Parathyroid adenoma (tissue), 2 donors: Measurements from ENCODE around the gene IL11RA.

Experiments used
- H2AFZ ChIP-seq: fragments of 300-600 bp; sonication (generic); one replicate; pipeline ENCODE4 v1.7.0; 2017; ENCODE audit warnings: antibody characterized with exemption, mild to moderate bottlenecking
- H3K27ac ChIP-seq: fragments of 300-600 bp; sonication (generic); one replicate; pipeline ENCODE4 v1.7.0; 2017
- H3K27me3 ChIP-seq: fragments of 300-600 bp; sonication (generic); one replicate; pipeline ENCODE4 v1.7.0; 2017; ENCODE audit warnings: low read length; ENCODE audit not compliant: control insufficient read depth, insufficient read depth
- H3K36me3 ChIP-seq: fragments of 300-600 bp; sonication (generic); one replicate; pipeline ENCODE4 v1.7.0; 2017; ENCODE audit warnings: low read length; ENCODE audit not compliant: control insufficient read depth, insufficient read depth
- H3K4me1 ChIP-seq: fragments of 300-600 bp; sonication (generic); one replicate; pipeline ENCODE4 v1.7.0; 2017; ENCODE audit warnings: control low read depth
- H3K4me2 ChIP-seq: fragments of 300-600 bp; sonication (generic); one replicate; pipeline ENCODE4 v1.7.0; 2017; ENCODE audit warnings: low read length
- H3K4me3 ChIP-seq: fragments of 300-600 bp; sonication (generic); one replicate; pipeline ENCODE4 v1.7.0; 2017; ENCODE audit warnings: low read depth, low read length
- H3K79me2 ChIP-seq: fragments of 300-600 bp; sonication (generic); one replicate; pipeline ENCODE4 v1.7.0; 2017; ENCODE audit warnings: control low read depth
- H3K9ac ChIP-seq: fragments of 300-600 bp; sonication (generic); one replicate; pipeline ENCODE4 v1.7.0; 2017; ENCODE audit warnings: mild to moderate bottlenecking
- H3K9me3 ChIP-seq: fragments of 300-600 bp; sonication (generic); one replicate; pipeline ENCODE4 v1.7.0; 2017; ENCODE audit warnings: low read length; ENCODE audit not compliant: control insufficient read depth
- CTCF ChIP-seq: fragments of 300-600 bp; sonication (generic); IDR thresholded peaks from one replicate; pipeline ENCODE4 v1.7.0; 2017; ENCODE audit warnings: antibody characterized with exemption, mild to moderate bottlenecking
- donor health status: primary hyperparathyroidism.

Gene IL11RA

GRCh38 chr9:34624475-34625185 lies 27.4 kb upstream of the IL11RA start:
- Histone ChIP-seq H3K4me2 (no peak overlapping the region), H3K27me3 (no peaks in the 10 kb centered on the region), H3K4me3 (no peak overlapping the region), H3K9ac (no peak overlapping the region), H3K9me3 (no peaks in the 10 kb centered on the region), H2AFZ (no peak overlapping the region), H3K27ac (no peak overlapping the region), H3K4me1 (peaks cover 3% of the 10 kb centered on the region), H3K79me2 (no peaks in the 10 kb centered on the region), H3K36me3 (no peaks in the 10 kb centered on the region)
- TF ChIP-seq CTCF, result no peak

GRCh38 chr9:34625186-34625486 lies 26.8 kb upstream of the IL11RA start:
- Histone ChIP-seq H3K9me3 (no peaks in the 10 kb centered on the region), H3K4me1 (peaks cover 3% of the 10 kb centered on the region), H3K4me2 (no peak overlapping the region), H3K27me3 (no peaks in the 10 kb centered on the region), H3K9ac (no peak overlapping the region), H3K36me3 (no peaks in the 10 kb centered on the region), H2AFZ (no peak overlapping the region), H3K4me3 (no peak overlapping the region), H3K79me2 (no peaks in the 10 kb centered on the region), H3K27ac (no peak overlapping the region)
- TF ChIP-seq CTCF, result no peak

- peak overlapping the region; percentile 64 for H2AFZ ChIP-seq
- TF ChIP-seq CTCF, result no peak
- no peak overlapping the region for H3K27ac ChIP-seq
- peak overlapping the region; percentile 77 for H3K4me2 ChIP-seq
- H3K9ac ChIP-seq, result no peak overlapping the region
- H3K79me2 ChIP-seq, result no peaks in the 10 kb centered on the region
- no peaks in the 10 kb centered on the region for H3K9me3 ChIP-seq
- H3K27me3 ChIP-seq, result no peaks in the 10 kb centered on the region
- H3K36me3 ChIP-seq, result no peaks in the 10 kb centered on the region
- peaks cover 3% of the 10 kb centered on the region for H3K4me1 ChIP-seq
- H3K4me3 ChIP-seq, result peak overlapping the region; percentile 35
These were observed 24.0 kb upstream of the IL11RA start for GRCh38 chr9:34627716-34628655.

- H2AFZ ChIP-seq, result peak within 1 kb of the TSS; percentile 64
- H3K4me1 ChIP-seq, result peaks cover 3% of the 10 kb centered on the region
- H3K27me3 ChIP-seq, result no peaks in the 10 kb centered on the region
- no peak for TF ChIP-seq CTCF
- H3K9me3 ChIP-seq, result no peaks in the 10 kb centered on the region
- no peaks in the 10 kb centered on the region for H3K36me3 ChIP-seq
- H3K79me2 ChIP-seq, result no peaks in the 10 kb centered on the region
- H3K4me2 ChIP-seq, result peak within 1 kb of the TSS; percentile 77
- no peak within 1 kb of the TSS for H3K9ac ChIP-seq
- H3K27ac ChIP-seq, result no peak within 1 kb of the TSS
- H3K4me3 ChIP-seq, result peak within 1 kb of the TSS; percentile 35
These were observed 23.1 kb upstream of the IL11RA start, which contains the start of gene ARID3C for GRCh38 chr9:34628656-34629490. Gene ARID3C (minus strand): TSS chr9:34629066. CDS start chr9:34628014, 1,052 bp downstream.
